Smooth muscle cell (in vitro differentiated cells): ENCODE measurements around the gene ABCC10. TPM values are rescaled to one million over a fixed set of nuclear protein-coding genes. Genes with fewer than 3 reads are reported as not detected.
A peak's percentile ranks its signal among the peaks of the same experiment; 100 is the strongest.
"Not testable (repeated sequence)": the region's sequence is repeated elsewhere in the genome, so short reads cannot be mapped to it uniquely, and the experiment has no call there.

Experiments used
- DNase-seq: peaks from one replicate; lab custom pipeline; 2025; ENCODE audit not compliant: unreplicated experiment; lab: John Stamatoyannopoulos, UW
- H2AFZ ChIP-seq: fragments of 200-600 bp; sonication (generic); 2 replicates; pipeline ENCODE4 v1.6.0; 2016; ENCODE audit warnings: antibody characterized with exemption, low read depth, mild to moderate bottlenecking
- H3F3A ChIP-seq: fragments of 200-600 bp; sonication (generic); 2 replicates; pipeline ENCODE4 v1.6.0; 2017; ENCODE audit warnings: antibody characterized with exemption, low read depth
- H3K27ac ChIP-seq: fragments of 200-600 bp; sonication (generic); 2 replicates; pipeline ENCODE4 v1.5.1; 2016; ENCODE audit warnings: low read depth, mild to moderate bottlenecking
- H3K27me3 ChIP-seq: fragments of 200-600 bp; sonication (generic); 2 replicates; pipeline ENCODE4 v1.6.1; 2016; ENCODE audit warnings: low read depth, mild to moderate bottlenecking
- H3K36me3 ChIP-seq: fragments of 200-600 bp; sonication (generic); 2 replicates; pipeline ENCODE4 v1.5.1; 2016; ENCODE audit warnings: low read depth
- H3K4me1 ChIP-seq: fragments of 200-600 bp; sonication (generic); 2 replicates; pipeline ENCODE4 v1.5.1; 2016; ENCODE audit warnings: low read depth
- H3K4me2 ChIP-seq: fragments of 200-600 bp; sonication (generic); 2 replicates; pipeline ENCODE4 v1.6.0; 2016; ENCODE audit warnings: mild to moderate bottlenecking
- H3K4me3 ChIP-seq: fragments of 200-600 bp; sonication (generic); 2 replicates; pipeline ENCODE4 v1.5.1; 2016; ENCODE audit warnings: mild to moderate bottlenecking
- H3K79me2 ChIP-seq: fragments of 200-600 bp; sonication (generic); 2 replicates; pipeline ENCODE4 v1.6.0; 2016; ENCODE audit warnings: low read depth, mild to moderate bottlenecking
- H3K9ac ChIP-seq: fragments of 200-600 bp; sonication (generic); 2 replicates; pipeline ENCODE4 v1.6.0; 2016; ENCODE audit warnings: low read depth
- H3K9me3 ChIP-seq: fragments of 200-600 bp; sonication (generic); replicated peaks from 2 replicates; pipeline ENCODE4 v1.5.1; 2016; ENCODE audit warnings: low read depth
- H4K20me1 ChIP-seq: fragments of 200-600 bp; sonication (generic); 2 replicates; pipeline ENCODE4 v1.6.0; 2016; ENCODE audit warnings: low read depth
- CTCF ChIP-seq: fragments of 200-600 bp; sonication (generic); IDR thresholded peaks from 2 replicates; pipeline ENCODE4 v1.5.1; 2017; ENCODE audit warnings: borderline replicate concordance, mild to moderate bottlenecking, antibody characterized with exemption; ENCODE audit not compliant: insufficient read depth, poor library complexity, severe bottlenecking
- WGBS: methylation state at CpG from one replicate; pipeline ENCODE4 v1.1.7; 2016; ENCODE audit warnings: low lambda C conversion rate; 5-methylcytosine and 5-hydroxymethylcytosine counted together
- polyA plus RNA-seq: library from polyadenylated mRNA; unstranded; fragments of >200 nt; fragmentation: Nextera tagmentation; extraction: Ambion mirVana; gene quantifications from 2 replicates; pipeline ENCODE4 v1.2.1, GENCODE V29; 2016
- total RNA-seq: library from RNA; depleted of rRNA; stranded (reverse); fragments of >200 nt; gene quantifications from 2 replicates; pipeline ENCODE4 v1.2.3, GENCODE V29; 2014

ABCC10 gene
- total and polyA plus RNA-seq, 2 experiments from 2014 or later = 11.2 to 17.8 TPM

DNA sequence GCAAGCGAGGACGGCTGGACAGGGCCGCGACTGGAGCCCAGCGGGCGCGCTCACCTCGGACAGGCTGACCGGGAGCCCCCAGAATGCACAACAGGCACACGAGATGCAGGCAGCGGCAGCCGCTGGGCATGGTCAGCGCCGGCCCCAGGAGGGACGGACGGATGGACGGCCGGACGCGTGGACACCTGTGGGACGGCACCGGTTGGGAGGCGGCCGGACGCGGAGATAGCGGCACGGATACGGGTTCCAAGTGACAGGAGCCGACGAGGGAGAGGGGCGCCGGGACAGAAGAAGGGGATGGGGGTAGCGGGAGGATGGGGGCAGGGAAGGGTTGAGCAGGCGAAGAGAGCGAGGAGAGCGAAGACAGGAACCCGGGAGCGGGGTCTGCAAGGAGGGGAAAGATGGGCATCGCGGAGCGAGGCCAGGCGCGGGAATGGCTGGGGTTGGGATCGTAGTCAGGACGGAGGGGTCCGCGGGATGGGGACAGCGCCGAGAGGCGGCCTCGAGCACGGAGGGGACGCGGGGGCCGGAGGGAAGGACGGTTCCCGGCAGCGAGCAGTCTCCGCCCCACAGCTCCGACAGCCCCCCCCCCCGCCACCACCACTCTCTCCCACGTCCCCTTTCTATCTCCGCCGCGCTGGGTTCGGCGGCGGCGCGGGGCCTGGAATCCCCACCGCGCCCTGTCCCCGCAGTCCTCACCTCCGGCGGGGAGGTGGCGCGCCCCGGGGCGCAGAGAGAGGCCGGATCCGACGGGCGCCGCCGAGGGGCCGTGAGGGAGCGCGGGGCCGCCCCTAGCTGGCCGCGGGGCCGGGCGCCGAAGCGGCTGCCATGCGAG is 27.6 kb downstream of the ABCC10 start:
- H4K20me1 ChIP-seq = no peaks in the 10 kb centered on the region
- DNase-seq = peak; percentile 46
- H3K79me2 ChIP-seq = no peaks in the 10 kb centered on the region
- H3K27me3 ChIP-seq = peaks cover 4% of the 10 kb centered on the region
- H3K9me3 ChIP-seq = no peaks in the 10 kb centered on the region
- peak overlapping the region; percentile 74 for H2AFZ ChIP-seq
- H3K27ac ChIP-seq = no peak overlapping the region
- peak overlapping the region; percentile 96 for H3K4me2 ChIP-seq
- no peak for TF ChIP-seq CTCF
- no peak overlapping the region for H3K9ac ChIP-seq
- peaks cover 3% of the 10 kb centered on the region for H3F3A ChIP-seq
- no peaks in the 10 kb centered on the region for H3K36me3 ChIP-seq
- peaks cover 4% of the 10 kb centered on the region for H3K4me1 ChIP-seq
- peak overlapping the region; percentile 69 for H3K4me3 ChIP-seq
- WGBS = under 1% methylated on average over 43 of the region's 97 CpGs

GRCh38 chr6:43455531-43456428 is 28.4 kb downstream of the ABCC10 start, which contains the start of gene DLK2:
Gene DLK2, minus strand, starts transcription at chr6:43455548. Its CDS starts 723 bp downstream, at chr6:43454825.
- 2% methylated on average over 37 of the region's 55 CpGs for WGBS
- Histone ChIP-seq H3F3A (peaks cover 3% of the 10 kb centered on the region), H3K4me1 (peaks cover 4% of the 10 kb centered on the region), H3K79me2 (no peaks in the 10 kb centered on the region), H3K36me3 (no peaks in the 10 kb centered on the region), H2AFZ (peak within 1 kb of the TSS; percentile 74), H3K27me3 (peaks cover 4% of the 10 kb centered on the region), H3K27ac (no peak within 1 kb of the TSS), H4K20me1 (no peaks in the 10 kb centered on the region), H3K9ac (no peak within 1 kb of the TSS), H3K4me3 (peak within 1 kb of the TSS; percentile 69), H3K9me3 (no peaks in the 10 kb centered on the region), H3K4me2 (peak within 1 kb of the TSS; percentile 96)
- no peak for DNase-seq
- no peak for TF ChIP-seq CTCF

DNA sequence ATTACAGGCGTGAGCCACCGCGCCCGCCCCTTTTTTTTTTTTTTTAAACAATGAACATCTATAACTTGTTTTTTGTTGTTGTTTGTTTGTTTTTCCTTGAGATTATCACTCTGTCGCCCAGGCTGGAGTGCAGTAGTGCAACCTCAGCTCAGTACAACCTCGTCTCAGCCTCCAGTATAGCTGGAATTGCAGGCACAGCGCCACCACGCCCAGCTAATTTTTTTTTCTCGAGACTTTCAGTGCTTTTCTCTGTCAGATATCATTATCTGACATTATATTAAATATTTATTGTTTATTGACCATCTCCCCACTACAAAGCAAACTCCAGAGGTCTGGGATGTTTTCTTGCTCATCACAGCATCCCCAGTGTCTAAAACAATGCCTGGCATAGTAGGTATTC is 30.3 kb downstream of the ABCC10 start:
- DNase-seq = no peak
- 55% methylated on average over 9 of the region's 9 CpGs for WGBS

GRCh38 chr6:43458154-43458553 is 30.8 kb downstream of the ABCC10 start:
- 96% methylated on average over 15 of the region's 15 CpGs for WGBS
- H3K27me3 ChIP-seq = not testable (repeated sequence)

More for the DNA sequence above, 30.3 kb downstream of the ABCC10 start:
- Histone ChIP-seq H3K36me3 (no peaks in the 10 kb centered on the region), H3F3A (peaks cover 3% of the 10 kb centered on the region), H3K4me1 (peaks cover 4% of the 10 kb centered on the region), H3K79me2 (no peaks in the 10 kb centered on the region), H3K4me3 (no peak overlapping the region), H3K9me3 (no peaks in the 10 kb centered on the region), H3K9ac (no peak overlapping the region), H2AFZ (no peak overlapping the region), H3K27me3 (peaks cover 9% of the 10 kb centered on the region), H3K27ac (no peak overlapping the region), H3K4me2 (peak overlapping the region; percentile 47), H4K20me1 (no peaks in the 10 kb centered on the region)
- TF ChIP-seq CTCF = no peak

More at GRCh38 chr6:43458154-43458553, 30.8 kb downstream of the ABCC10 start:
- H3K36me3 ChIP-seq, H3K4me3 ChIP-seq, H2AFZ ChIP-seq, H3F3A ChIP-seq, H3K9me3 ChIP-seq, H3K4me1 ChIP-seq, H3K27ac ChIP-seq, DNase-seq, H3K4me2 ChIP-seq, H3K9ac ChIP-seq, H4K20me1 ChIP-seq, H3K79me2 ChIP-seq: not testable (repeated sequence)
